HTR-8/SVneo (cell line): Measurements from ENCODE around the gene MYO19.
A peak's percentile ranks its signal among the peaks of the same experiment; 100 is the strongest.
"Not testable (repeated sequence)": the region's sequence is repeated elsewhere in the genome, so short reads cannot be mapped to it uniquely, and the experiment has no call there.

Experiments used
- DNase-seq: peaks from one replicate; pipeline ENCODE4 v3.0.0; 2011; ENCODE audit warnings: low spot score, mixed read lengths; ENCODE audit not compliant: insufficient read length
- FAIRE-seq: peaks from 2 replicates; lab custom pipeline; 2011; peaks lifted over from hg19 to GRCh38; lab: Jason Lieb, UNC

The MYO19 gene

GRCh38 chr17:36470499-36470898, 64.2 kb downstream of the MYO19 start:
- FAIRE-seq (no peak), DNase-seq (no peak)

GRCh38 chr17:36469733-36470132, 64.9 kb downstream of the MYO19 start:
- DNase-seq (no peak), FAIRE-seq (no peak)

DNA sequence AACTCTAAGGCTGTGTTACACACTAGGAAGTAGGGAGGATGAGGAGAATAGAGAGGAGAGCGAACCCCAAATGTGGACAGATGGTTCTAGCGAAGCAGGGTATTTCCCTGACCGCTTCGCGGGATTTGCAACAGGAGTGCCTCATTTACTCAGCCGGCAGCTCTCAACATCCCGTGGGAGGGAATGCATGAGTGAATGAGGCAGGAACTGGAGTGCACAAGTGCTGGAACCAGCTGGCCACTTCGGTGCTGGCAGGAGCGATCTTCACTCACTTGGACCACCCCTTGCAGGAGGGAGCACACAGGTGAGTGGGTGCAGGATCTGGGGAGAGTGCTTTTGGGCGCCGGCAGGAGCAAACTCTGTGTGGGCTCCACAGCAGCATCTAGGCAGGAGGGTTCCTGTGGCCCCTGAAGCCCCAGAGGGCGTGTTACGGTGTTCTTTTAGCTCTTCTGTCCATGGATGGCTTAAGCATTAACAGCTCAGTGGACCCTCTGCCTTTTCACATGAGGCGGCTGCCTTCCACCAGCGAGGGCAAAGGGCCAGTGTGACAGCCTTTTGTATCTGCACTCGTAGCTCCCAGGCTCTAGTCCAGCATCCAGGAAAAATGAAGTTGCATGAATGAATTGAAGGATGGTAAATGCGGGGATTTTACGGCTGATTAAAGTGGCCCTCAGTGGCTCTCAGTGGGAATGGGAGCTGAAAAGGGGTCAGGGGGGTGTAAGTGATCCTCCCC, 65.6 kb downstream of the MYO19 start:
- FAIRE-seq (no peak), DNase-seq (no peak)

DNA sequence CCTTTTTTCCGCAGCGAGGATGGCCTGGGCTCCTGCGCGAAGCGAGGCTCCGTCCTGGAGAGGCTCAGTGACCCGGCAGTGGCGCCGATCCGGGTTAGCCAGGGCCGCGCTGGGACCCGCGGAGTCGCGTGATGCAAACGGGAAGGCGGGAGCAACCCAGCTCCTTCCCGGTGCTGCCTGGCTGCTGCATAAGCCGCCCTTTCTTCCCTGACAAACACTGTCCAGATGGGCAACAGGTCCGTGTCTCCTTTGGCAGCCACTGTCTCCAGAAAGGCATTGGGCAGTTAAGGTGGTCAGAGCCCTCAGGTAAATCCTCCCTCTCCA, 69.9 kb downstream of the MYO19 start:
- FAIRE-seq = no peak
- no peak for DNase-seq

DNA sequence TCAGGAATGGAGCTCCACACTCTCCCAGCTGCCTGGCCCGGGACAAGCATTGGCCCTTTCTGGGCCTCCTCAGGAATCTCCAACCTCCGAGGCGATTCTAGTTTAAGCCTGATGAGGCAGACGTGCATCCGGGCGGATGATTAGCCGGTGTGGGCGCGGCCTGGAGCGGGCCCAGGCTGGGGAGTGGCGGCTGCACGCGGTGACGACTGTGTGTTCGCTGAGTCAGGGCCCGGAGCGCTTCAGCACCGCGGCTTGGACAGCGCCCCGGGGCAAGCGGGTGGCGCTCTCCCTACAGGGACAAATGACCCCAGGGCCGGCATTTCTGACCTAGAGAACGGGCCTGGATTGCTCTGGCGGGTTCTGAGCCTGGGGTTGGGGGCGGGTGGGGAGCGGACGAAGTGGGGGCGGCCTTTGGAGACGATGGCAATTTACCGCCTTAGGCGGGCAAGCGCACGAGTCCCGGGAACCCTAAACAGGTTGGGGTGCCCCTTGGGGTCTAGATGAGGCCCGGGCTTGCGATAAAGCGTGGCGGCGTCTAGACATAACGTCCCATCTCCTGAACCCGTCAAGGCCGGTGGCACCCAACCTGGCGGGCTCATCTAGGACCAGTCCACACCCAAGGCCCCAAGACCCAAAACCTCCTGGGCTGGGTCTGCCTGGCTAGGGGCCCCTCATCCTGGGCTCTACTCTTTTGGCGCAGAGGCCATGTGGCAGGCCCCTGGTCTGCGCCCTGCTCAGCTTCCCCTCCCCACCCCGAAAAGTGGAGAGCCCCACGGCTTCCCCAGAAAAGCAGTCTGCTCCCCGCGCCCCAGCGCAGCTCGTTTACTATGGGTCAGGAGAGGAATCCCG, 70.5 kb downstream of the MYO19 start:
- DNase-seq (peak; percentile 85), FAIRE-seq (no peak)

GRCh38 chr17:36461330-36462110, 73.1 kb downstream of the MYO19 start:
- DNase-seq = no peak
- no peak for FAIRE-seq

DNA sequence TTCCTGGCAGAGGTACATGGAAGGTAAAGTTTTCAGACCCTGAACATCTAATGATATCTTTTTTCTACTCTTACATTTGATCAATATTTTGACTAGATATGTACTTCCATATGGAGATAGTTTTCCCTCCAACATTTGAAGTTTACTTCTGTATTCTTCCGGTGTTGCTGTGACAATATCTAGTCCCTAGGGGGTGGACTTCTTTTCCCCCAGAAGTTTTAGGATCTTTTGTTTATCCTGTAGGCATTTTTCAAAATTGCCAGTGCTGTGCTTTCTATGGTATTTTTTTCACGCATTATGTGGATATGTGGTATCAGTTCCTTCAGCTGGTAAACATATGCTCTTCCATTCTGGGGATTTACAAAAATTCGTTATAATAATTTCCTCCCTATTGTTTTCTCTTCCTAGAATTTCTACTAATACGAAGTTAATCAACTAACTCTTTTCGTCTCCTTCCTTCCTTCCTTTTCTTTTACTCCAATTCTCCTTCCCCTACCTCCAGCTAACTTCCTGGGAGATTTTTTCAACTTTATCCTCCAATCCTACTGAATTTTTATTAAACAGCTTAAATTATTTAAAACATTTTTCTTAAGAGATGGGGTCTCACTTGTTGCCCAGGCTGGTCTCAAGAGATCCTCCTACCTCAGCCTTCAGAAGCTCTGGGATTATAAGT, 74.3 kb downstream of the MYO19 start:
- DNase-seq = no peak
- FAIRE-seq = no peak

GRCh38 chr17:36459601-36460000, 75.1 kb downstream of the MYO19 start:
- FAIRE-seq = no peak
- no peak for DNase-seq

GRCh38 chr17:36459045-36459444, 75.6 kb downstream of the MYO19 start:
- FAIRE-seq = no peak

GRCh38 chr17:36457701-36458100, 77.0 kb downstream of the MYO19 start:
- not testable (repeated sequence) for DNase-seq, FAIRE-seq

More at GRCh38 chr17:36459045-36459444, 75.6 kb downstream of the MYO19 start:
- no peak for DNase-seq

DNA sequence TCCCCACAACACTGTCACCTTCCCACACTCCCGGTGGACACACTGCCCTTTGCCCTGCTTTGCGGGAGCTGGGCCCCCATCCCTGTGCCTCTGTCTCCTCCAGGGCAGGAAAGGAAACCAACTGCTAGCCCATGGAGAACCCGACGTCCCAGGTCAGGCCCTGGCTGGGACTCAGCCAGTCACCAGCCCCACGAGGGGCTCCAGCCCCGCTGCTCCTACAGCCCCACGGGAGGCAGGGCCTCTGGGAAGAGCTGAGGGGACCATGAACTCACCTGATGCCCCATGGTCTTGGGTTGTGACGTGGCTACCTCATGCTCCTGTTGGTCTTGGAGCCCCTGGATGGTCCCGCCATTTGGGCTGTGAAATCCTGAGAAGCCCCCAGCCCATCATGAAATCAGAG, 81.8 kb downstream of the MYO19 start:
- not testable (repeated sequence) for FAIRE-seq

GRCh38 chr17:36449997-36450396, 84.7 kb downstream of the MYO19 start:
- DNase-seq, FAIRE-seq: not testable (repeated sequence)

More for the DNA sequence above, 81.8 kb downstream of the MYO19 start:
- DNase-seq = not testable (repeated sequence)
